HG03558 (cell line): Measurements from ENCODE around the gene HIC2.
"Not testable (repeated sequence)": the region's sequence is repeated elsewhere in the genome, so short reads cannot be mapped to it uniquely, and the experiment has no call there.

Experiments used
- ATAC-seq: cut with Tn5 transposase; IDR thresholded peaks from one replicate; pipeline ENCODE4 v1.9.1; 2021; ENCODE audit warnings: moderate number of reproducible peaks; ENCODE audit not compliant: unreplicated experiment; ENCODE audit errors: extremely low read depth

Gene HIC2

GRCh38 chr22:21417227-21417746 is at the start of gene HIC2:
TSS of gene HIC2 (plus strand) at chr22:21417371. CDS start at chr22:21442832, 25,461 bp downstream.
- ATAC-seq: not testable (repeated sequence)

GRCh38 chr22:21368603-21369310 is 48.4 kb upstream of the HIC2 start:
- not testable (repeated sequence) for ATAC-seq

DNA sequence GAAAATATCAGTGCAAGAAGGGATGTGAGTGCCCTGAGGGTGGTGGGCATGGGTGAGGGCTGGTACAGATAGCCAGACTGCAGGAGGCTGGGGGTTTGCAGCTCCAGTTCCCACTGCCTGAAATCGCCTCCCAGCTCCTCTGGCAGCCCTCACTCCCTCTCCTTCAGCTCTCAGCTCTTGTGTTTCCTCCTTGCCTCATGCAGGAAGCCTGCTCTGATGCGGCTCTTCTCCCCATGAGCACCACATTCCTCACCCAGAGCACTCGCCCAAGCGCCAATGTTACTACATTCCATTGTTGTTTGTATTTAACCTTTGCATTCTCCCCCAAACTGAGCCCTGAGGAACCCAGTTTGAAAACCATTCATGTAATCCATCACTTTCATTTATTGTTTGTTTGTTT is 41.3 kb upstream of the HIC2 start:
- not testable (repeated sequence) for ATAC-seq

- ATAC-seq: not testable (repeated sequence)
Observed at GRCh38 chr22:21383701-21384467, 33.3 kb upstream of the HIC2 start, which contains the start of gene RIMBP3B. TSS of gene RIMBP3B (plus strand) at chr22:21383751. CDS start at chr22:21383859, 108 bp downstream.

GRCh38 chr22:21384468-21385357 is 32.5 kb upstream of the HIC2 start:
- ATAC-seq: not testable (repeated sequence)

- ATAC-seq: not testable (repeated sequence)
Observed at GRCh38 chr22:21389480-21389879, 27.7 kb upstream of the HIC2 start.

GRCh38 chr22:21390013-21390412 is 27.2 kb upstream of the HIC2 start:
- not testable (repeated sequence) for ATAC-seq

GRCh38 chr22:21394613-21395012 is 22.6 kb upstream of the HIC2 start:
- not testable (repeated sequence) for ATAC-seq

- ATAC-seq: not testable (repeated sequence)
Observed at GRCh38 chr22:21401197-21401969, 15.8 kb upstream of the HIC2 start.

- not testable (repeated sequence) for ATAC-seq
Observed at GRCh38 chr22:21402763-21403314, 14.3 kb upstream of the HIC2 start.

GRCh38 chr22:21407139-21407538 is 10.0 kb upstream of the HIC2 start:
- ATAC-seq: not testable (repeated sequence)

DNA sequence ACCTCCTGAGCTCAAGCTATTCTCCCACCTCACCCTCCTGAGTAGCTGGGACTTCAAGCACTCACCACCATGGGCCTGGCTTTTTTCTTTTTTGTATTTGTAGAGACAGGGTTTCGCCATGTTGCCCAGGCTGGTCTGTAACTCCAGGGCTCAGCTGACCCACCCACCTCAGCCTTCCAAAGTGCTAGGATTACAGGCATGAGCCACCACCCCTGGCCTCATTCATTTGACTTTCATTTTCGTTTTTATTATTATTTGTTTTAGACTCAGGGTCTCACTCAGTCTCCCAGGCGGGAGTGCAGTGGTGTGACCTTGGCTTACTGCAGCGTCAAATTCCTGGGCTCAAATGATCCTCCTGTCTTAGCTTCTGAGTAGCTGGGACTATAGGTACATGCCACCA is 9.4 kb upstream of the HIC2 start:
- not testable (repeated sequence) for ATAC-seq

GRCh38 chr22:21416375-21416774 is 796 bp upstream of the HIC2 start:
- not testable (repeated sequence) for ATAC-seq

DNA sequence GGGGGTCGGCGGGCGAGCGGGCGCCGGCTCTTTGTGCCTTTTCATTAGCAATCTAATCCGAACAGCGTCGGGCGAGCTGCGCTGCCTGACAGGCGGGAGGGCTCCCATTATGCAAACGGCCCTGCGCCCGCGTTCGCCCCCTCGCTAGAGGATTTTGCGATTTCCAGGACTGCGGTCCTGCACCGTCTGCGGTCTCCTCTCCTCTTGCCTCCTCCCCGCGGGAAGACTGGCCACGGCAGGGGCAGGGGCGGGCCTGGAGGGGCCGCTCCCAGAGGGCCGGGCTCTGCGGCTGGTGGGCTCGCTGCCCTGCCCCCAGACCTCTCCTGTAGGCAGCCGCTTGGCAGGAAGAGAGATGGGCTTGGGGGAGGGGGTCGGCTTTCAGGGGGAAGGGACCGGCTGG is 682 bp downstream of the HIC2 start:
- ATAC-seq: not testable (repeated sequence)

DNA sequence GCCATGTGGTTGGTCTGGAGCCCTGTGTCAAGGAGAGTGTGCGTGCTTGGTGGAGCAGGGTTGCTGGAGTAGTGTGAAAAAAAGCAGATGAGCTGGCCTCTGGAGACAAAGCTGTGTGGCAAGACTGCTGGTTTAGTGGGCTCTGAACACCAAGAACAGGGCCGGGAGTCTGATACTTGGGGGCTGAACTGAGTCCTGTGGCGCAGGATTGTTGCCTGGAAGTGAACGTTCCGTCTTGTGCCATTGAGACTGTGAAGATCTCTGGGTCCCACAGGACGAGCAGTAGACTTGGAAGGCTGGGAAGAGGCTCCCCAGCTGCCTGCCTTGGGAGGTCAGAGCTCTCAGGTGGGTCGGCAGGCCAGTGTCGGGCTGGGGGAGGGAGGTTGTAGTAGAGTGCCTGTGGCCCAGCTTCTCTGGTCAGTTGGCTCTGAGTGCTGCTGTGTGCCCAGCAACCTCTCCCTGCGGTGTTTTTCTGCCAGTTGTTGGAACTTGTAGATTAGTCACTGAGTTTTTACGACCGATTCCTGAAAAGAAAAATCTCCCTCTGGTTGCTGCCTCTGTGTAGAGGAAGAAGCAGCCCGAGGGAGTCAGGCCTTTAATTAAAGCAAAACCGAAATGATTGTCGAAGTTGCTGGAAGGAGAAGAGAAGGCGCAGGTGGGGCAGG is 1.9 kb downstream of the HIC2 start:
- not testable (repeated sequence) for ATAC-seq

DNA sequence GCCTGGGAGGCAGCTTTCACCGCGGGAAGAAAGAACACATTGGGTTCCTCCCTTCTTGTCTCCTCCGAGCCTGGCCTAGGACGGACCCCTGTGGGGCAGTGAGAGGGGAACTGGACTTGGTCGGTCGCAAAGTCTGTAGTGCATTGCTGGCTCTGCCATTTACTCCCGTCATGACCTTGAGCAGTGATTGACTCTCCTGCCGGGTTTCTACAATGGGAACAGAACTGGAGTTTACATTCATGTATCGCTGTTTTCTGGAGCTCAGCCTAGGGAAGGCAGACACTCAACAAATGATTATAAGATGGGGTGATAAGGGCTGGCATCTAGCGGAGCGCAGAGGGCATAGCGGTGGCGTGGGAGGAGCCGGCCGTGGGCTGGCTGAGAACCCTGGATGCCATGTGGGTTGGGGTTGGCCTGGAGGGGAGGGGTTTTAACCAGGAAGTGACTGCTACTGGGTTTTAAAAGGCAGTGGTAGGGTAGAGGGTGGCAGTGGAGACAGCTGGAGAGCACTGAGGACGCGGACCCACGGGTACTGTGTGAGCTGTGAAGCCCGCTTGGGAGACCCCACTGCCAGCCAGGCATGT is 3.1 kb downstream of the HIC2 start:
- ATAC-seq: not testable (repeated sequence)

- ATAC-seq: not testable (repeated sequence)
Observed at GRCh38 chr22:21424084-21424709, 7.0 kb downstream of the HIC2 start.
